ENCODE results near the gene MIS12.

Gene MIS12

GRCh38 chr17:5478992-5479391 is 7.4 kb upstream of the MIS12 start:
- TF ChIP-seq, protein P1, sequence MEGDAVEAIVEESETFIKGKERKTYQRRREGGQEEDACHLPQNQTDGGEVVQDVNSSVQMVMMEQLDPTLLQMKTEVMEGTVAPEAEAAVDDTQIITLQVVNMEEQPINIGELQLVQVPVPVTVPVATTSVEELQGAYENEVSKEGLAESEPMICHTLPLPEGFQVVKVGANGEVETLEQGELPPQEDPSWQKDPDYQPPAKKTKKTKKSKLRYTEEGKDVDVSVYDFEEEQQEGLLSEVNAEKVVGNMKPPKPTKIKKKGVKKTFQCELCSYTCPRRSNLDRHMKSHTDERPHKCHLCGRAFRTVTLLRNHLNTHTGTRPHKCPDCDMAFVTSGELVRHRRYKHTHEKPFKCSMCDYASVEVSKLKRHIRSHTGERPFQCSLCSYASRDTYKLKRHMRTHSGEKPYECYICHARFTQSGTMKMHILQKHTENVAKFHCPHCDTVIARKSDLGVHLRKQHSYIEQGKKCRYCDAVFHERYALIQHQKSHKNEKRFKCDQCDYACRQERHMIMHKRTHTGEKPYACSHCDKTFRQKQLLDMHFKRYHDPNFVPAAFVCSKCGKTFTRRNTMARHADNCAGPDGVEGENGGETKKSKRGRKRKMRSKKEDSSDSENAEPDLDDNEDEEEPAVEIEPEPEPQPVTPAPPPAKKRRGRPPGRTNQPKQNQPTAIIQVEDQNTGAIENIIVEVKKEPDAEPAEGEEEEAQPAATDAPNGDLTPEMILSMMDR (IDR thresholded peaks at IDR 0.05; ENCODE audit: low read depth, low read length): no peak

DNA sequence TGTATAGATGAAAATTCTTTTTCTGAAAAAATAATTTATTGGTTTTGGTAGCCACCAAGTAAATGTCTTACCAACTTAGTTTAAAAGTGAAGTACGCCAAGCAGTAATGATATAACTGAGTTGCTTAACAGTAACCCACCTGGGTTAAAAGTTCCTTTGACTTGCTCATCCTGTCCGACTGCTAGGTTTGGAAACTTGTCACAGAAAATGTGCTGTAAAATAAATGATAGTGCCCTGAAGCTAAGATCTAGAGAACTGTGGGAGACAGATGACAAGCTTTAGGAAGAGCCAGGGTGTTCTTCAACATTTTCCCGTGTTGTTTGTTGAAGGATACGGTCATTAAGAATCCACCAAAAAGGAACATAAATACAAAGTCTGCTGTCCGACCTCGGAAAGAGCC is 5.4 kb upstream of the MIS12 start:
- TF ChIP-seq, protein P1 (IDR thresholded peaks at IDR 0.05; ENCODE audit: low read depth, low read length): no peak
- DNase-seq (ENCODE audit: extremely low read depth, low read depth): no peak

More at GRCh38 chr17:5478992-5479391, 7.4 kb upstream of the MIS12 start:
- DNase-seq (ENCODE audit: extremely low read depth, low read depth): no peak

DNA sequence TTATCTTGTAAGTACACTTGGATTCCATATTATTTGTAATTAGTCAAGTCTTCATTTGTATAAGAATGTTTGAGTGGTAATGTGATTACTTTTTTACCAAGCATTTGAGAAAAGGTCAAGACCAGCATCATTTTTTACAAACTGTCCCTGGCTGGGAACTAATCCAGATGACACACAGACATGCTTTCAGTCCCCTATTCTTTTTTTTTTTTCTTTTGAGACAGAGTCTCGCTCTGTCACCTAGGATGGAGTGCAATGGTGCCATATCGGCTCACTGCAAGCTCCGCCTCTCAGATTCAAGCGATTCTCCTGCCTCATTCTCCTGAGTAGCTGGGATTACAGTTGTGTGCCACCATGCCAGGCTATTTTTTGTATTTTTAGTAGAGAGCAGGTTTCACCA is 4.9 kb upstream of the MIS12 start:
- TF ChIP-seq, protein P1 (IDR thresholded peaks at IDR 0.05; ENCODE audit: low read depth, low read length): no peak

GRCh38 chr17:5485270-5486205 is 828 bp upstream of the MIS12 start, which contains the start of gene DERL2:
Gene DERL2, minus strand, starts transcription at chr17:5486178. Its CDS starts 17 bp downstream, at chr17:5486161.
- TF ChIP-seq, protein P1 (IDR thresholded peaks at IDR 0.05; ENCODE audit: low read depth, low read length): no peak
- no peak for DNase-seq (ENCODE audit: extremely low read depth, low read depth)

More for the DNA sequence above, 4.9 kb upstream of the MIS12 start:
- no peak for DNase-seq (ENCODE audit: extremely low read depth, low read depth)

- TF ChIP-seq, protein P1 (IDR thresholded peaks at IDR 0.05; ENCODE audit: low read depth, low read length): no peak
- no peak for DNase-seq (ENCODE audit: extremely low read depth, low read depth)
Measured at GRCh38 chr17:5488752-5489151, 2.4 kb downstream of the MIS12 start.

- TF ChIP-seq, protein P1 (IDR thresholded peaks at IDR 0.05; ENCODE audit: low read depth, low read length): no peak
- no peak for DNase-seq (ENCODE audit: extremely low read depth, low read depth)
Measured at GRCh38 chr17:5492970-5493369, 6.6 kb downstream of the MIS12 start.
